H1 (cell line): Measurements from ENCODE around the gene WNK2. TPM values are rescaled to one million over a fixed set of nuclear protein-coding genes. Genes with fewer than 3 reads are reported as not detected.

Experiments used
- CTCF ChIA-PET: fragments of 300-600 bp; sonication (Branson Sonifier 250); formaldehyde crosslinking; loops from one replicate; lab custom pipeline; 2021; ENCODE audit not compliant: partially characterized antibody; lab: Charles Lee
- POLR2A ChIA-PET: fragments of 300-600 bp; sonication (Branson Sonifier 250); formaldehyde crosslinking; loops from one replicate; lab custom pipeline; 2021; ENCODE audit warnings: inconsistent platforms; ENCODE audit not compliant: partially characterized antibody; lab: Charles Lee
- DNase-seq, 2 experiments: peaks; one replicate each; pipeline versions ENCODE4 v3.0.0 to v3.0.0-alpha.2; 2010 to 2022; ENCODE audit warnings: low spot score in 2 of 2, low read depth in 1 of 2, mixed read lengths in 1 of 2
- FAIRE-seq: peaks from 2 replicates; lab custom pipeline; 2011; peaks lifted over from hg19 to GRCh38; lab: Jason Lieb, UNC
- H2AFZ ChIP-seq: 2 replicates; pipeline ENCODE4 v1.8.1; 2012; ENCODE audit warnings: low read length, inconsistent platforms
- H2AK5ac ChIP-seq: 2 replicates; pipeline ENCODE4 v1.6.1; 2013; ENCODE audit warnings: low read depth, low read length
- H2BK120ac ChIP-seq: replicated peaks from 2 replicates; pipeline ENCODE3; 2013; ENCODE audit warnings: low read depth, low read length, inconsistent platforms
- H2BK12ac ChIP-seq: 2 replicates; pipeline ENCODE4 v1.6.1; 2013; ENCODE audit warnings: low read depth, low read length
- H2BK15ac ChIP-seq: 2 replicates; pipeline ENCODE4 v1.6.1; 2013; ENCODE audit warnings: low read length
- H2BK20ac ChIP-seq: 2 replicates; pipeline ENCODE4 v1.6.1; 2013; ENCODE audit warnings: low read length
- H2BK5ac ChIP-seq: 2 replicates; pipeline ENCODE4 v1.6.1; 2013; ENCODE audit warnings: low read depth, low read length
- H3K14ac ChIP-seq: 2 replicates; pipeline ENCODE4 v1.6.1; 2013; ENCODE audit warnings: inconsistent platforms; ENCODE audit not compliant: insufficient read length
- H3K18ac ChIP-seq: 2 replicates; pipeline ENCODE4 v1.6.1; 2013; ENCODE audit warnings: low read length; ENCODE audit errors: extremely low read depth
- H3K23ac ChIP-seq: 2 replicates; pipeline ENCODE4 v1.6.1; 2013; ENCODE audit warnings: inconsistent platforms; ENCODE audit not compliant: insufficient read length
- H3K23me2 ChIP-seq: 2 replicates; pipeline ENCODE4 v1.6.1; 2013; ENCODE audit warnings: low read depth, low read length
- H3K27ac ChIP-seq: 2 replicates; pipeline ENCODE4 v1.6.1; 2011; ENCODE audit warnings: low read depth, low read length, inconsistent platforms
- H3K27me3 ChIP-seq, 4 experiments: replicated peaks in 1 of 4; 1 replicate in 1 of 4; 2 replicates in 3 of 4; pipeline versions ENCODE4 v1.6.1 to v1.8.1; 2011 to 2013; ENCODE audit warnings: low read length in 3 of 4, mild to moderate bottlenecking in 3 of 4, inconsistent platforms in 2 of 4, mixed read lengths in 2 of 4, moderate library complexity in 1 of 4; ENCODE audit not compliant: control insufficient read depth in 3 of 4, insufficient read depth in 3 of 4; ENCODE audit errors: extremely low read depth in 1 of 4
- H3K36me3 ChIP-seq, 4 experiments: 2 replicates each; pipeline versions ENCODE4 v1.6.1 to v1.8.1; 2011 to 2013; ENCODE audit warnings: mild to moderate bottlenecking in 4 of 4, low read length in 3 of 4, moderate library complexity in 2 of 4, control low read depth in 1 of 4, inconsistent platforms in 1 of 4; ENCODE audit not compliant: insufficient read depth in 4 of 4, control insufficient read depth in 2 of 4
- H3K4ac ChIP-seq: replicated peaks from 2 replicates; pipeline ENCODE3; 2013; ENCODE audit warnings: low read length, low read depth, mixed read lengths, inconsistent platforms; ENCODE audit not compliant: insufficient read length
- H3K4me1 ChIP-seq, 4 experiments: replicated peaks in 1 of 4; 1 replicate in 1 of 4; 2 replicates in 3 of 4; pipeline versions ENCODE4 v1.6.1 to v1.8.1; 2011 to 2013; ENCODE audit warnings: low read length in 3 of 4, inconsistent platforms in 2 of 4, mixed read lengths in 1 of 4; ENCODE audit not compliant: insufficient read depth in 4 of 4, control insufficient read depth in 3 of 4
- H3K4me2 ChIP-seq, 2 experiments: 2 replicates each; pipeline versions ENCODE4 v1.6.1 to v1.8.1; 2011 to 2013; ENCODE audit warnings: low read depth in 2 of 2, low read length in 2 of 2, control low read depth in 1 of 2, inconsistent platforms in 1 of 2, mild to moderate bottlenecking in 1 of 2; ENCODE audit not compliant: insufficient read depth in 1 of 2
- H3K4me3 ChIP-seq, 4 experiments: fragments of 200-600, 300-600 bp in 1 of 4; sonication (generic), shearing (Covaris generic), sonication (Bioruptor Twin) in 1 of 4; 2 replicates each; pipeline versions ENCODE4 v1.5.1 to v1.8.1; 2011 to 2016; ENCODE audit warnings: low read length in 4 of 4, low read depth in 3 of 4, control low read depth in 2 of 4, inconsistent platforms in 2 of 4, mild to moderate bottlenecking in 2 of 4, mixed read lengths in 1 of 4, moderate library complexity in 1 of 4; ENCODE audit not compliant: insufficient read depth in 2 of 4; ENCODE audit errors: extremely low read depth in 1 of 4
- H3K56ac ChIP-seq: replicated peaks from 2 replicates; pipeline ENCODE3; 2013; ENCODE audit warnings: low read depth, mild to moderate bottlenecking, mixed read lengths, low read length, inconsistent platforms; ENCODE audit not compliant: insufficient read length
- H3K79me1 ChIP-seq: 2 replicates; pipeline ENCODE4 v1.6.1; 2013; ENCODE audit warnings: low read depth, low read length, control low read depth
- H3K79me2 ChIP-seq, 2 experiments: 2 replicates each; pipeline versions ENCODE4 v1.6.1 to v1.8.1; 2012 to 2013; ENCODE audit warnings: low read length in 2 of 2, mild to moderate bottlenecking in 2 of 2, inconsistent platforms in 1 of 2; ENCODE audit not compliant: insufficient read depth in 2 of 2, control insufficient read depth in 1 of 2
- H3K9ac ChIP-seq, 4 experiments: replicated peaks in 1 of 4; 1 replicate in 1 of 4; 2 replicates in 3 of 4; pipeline versions ENCODE4 v1.6.1 to v1.8.1; 2011 to 2013; ENCODE audit warnings: low read depth in 3 of 4, low read length in 3 of 4, control low read depth in 2 of 4, mild to moderate bottlenecking in 2 of 4, moderate library complexity in 2 of 4, inconsistent platforms in 1 of 4; ENCODE audit errors: extremely low read depth in 1 of 4
- H3K9me3 ChIP-seq, 2 experiments: 2 replicates each; pipeline versions ENCODE4 v1.6.1 to v1.8.1; 2012 to 2013; ENCODE audit warnings: mild to moderate bottlenecking in 2 of 2, moderate library complexity in 2 of 2, control low read depth in 1 of 2, inconsistent platforms in 1 of 2, low read depth in 1 of 2, low read length in 1 of 2, mixed read lengths in 1 of 2; ENCODE audit not compliant: insufficient read depth in 2 of 2
- H4K20me1 ChIP-seq, 2 experiments: replicated peaks in 1 of 2; 2 replicates each; pipeline versions ENCODE3 to v1.8.1; 2011 to 2013; ENCODE audit warnings: inconsistent platforms in 2 of 2, low read length in 2 of 2, mild to moderate bottlenecking in 1 of 2; ENCODE audit not compliant: insufficient read depth in 2 of 2, control insufficient read depth in 1 of 2
- H4K5ac ChIP-seq: 2 replicates; pipeline ENCODE4 v1.6.1; 2013; ENCODE audit warnings: low read length, low read depth, mixed read lengths, inconsistent platforms; ENCODE audit not compliant: insufficient read length
- H4K8ac ChIP-seq: 2 replicates; pipeline ENCODE4 v1.8.0; 2013; ENCODE audit warnings: mild to moderate bottlenecking, moderate library complexity, low read length, inconsistent platforms; ENCODE audit not compliant: insufficient read depth; ENCODE audit errors: extremely low read depth
- H4K91ac ChIP-seq: replicated peaks from 2 replicates; pipeline ENCODE3; 2013; ENCODE audit warnings: low read length, mixed read lengths, inconsistent platforms; ENCODE audit not compliant: insufficient read length
- GTF2F1 ChIP-seq: IDR thresholded peaks from 2 replicates; pipeline ENCODE4 v1.6.1; 2012; ENCODE audit warnings: low read depth, low read length, improper control_type of control experiment, borderline replicate concordance
- HDAC2 ChIP-seq, 2 experiments: fragments of 300-600 bp in 1 of 2; sonication (generic) in 1 of 2; IDR thresholded peaks; 2 replicates each; pipeline ENCODE4 v1.6.1; 2011 to 2012; ENCODE audit warnings: low read depth in 2 of 2, low read length in 2 of 2, mild to moderate bottlenecking in 2 of 2, moderate library complexity in 2 of 2, borderline replicate concordance in 1 of 2, inconsistent platforms in 1 of 2
- SIN3A ChIP-seq, 2 experiments: IDR thresholded peaks in 1 of 2; conservative IDR thresholded peaks in 1 of 2; 2 replicates each; pipeline ENCODE4 v1.6.1; 2011 to 2012; ENCODE audit warnings: low read length in 2 of 2, improper control_type of control experiment in 1 of 2, low read depth in 1 of 2, mild to moderate bottlenecking in 1 of 2
- SUZ12 ChIP-seq: fragments of 200-600 bp; sonication (generic); IDR thresholded peaks from 2 replicates; pipeline ENCODE4 v1.6.1; 2012; ENCODE audit warnings: mild to moderate bottlenecking, inconsistent platforms, low read length, moderate library complexity, mixed read lengths
- WGBS, 2 experiments: shearing (Covaris generic) in 1 of 2; methylation state at CpG; one replicate each; pipeline versions ENCODE4 v1.1.6 to v1.1.7; 2013 to 2015; ENCODE audit warnings: low lambda C conversion rate in 2 of 2, mixed read lengths in 2 of 2, inconsistent platforms in 1 of 2, low coverage in 1 of 2, missing lambda C conversion rate in 1 of 2; ENCODE audit not compliant: insufficient replicate concordance in 2 of 2, insufficient coverage in 1 of 2, insufficient read length in 1 of 2; ENCODE audit errors: extremely low coverage in 1 of 2, missing lambda C conversion rate in 1 of 2; 5-methylcytosine and 5-hydroxymethylcytosine counted together
- polyA plus RNA-seq, 7 experiments: library from polyadenylated mRNA; depleted of rRNA in 3 of 7; stranded (reverse) in 5 of 7; unstranded in 2 of 7; fragments of >200 nt in 5 of 7; fragments of 200-250 nt in 2 of 7; gene quantifications; 1 replicate in 5 of 7; 2 replicates in 1 of 7; 4 replicates in 1 of 7; pipeline versions ENCODE4 v1.2.1 to v1.2.3, GENCODE V29; 2011 to 2013; ENCODE audit warnings: missing spikeins in 2 of 7, mixed read lengths in 2 of 7
- total RNA-seq: library from RNA; stranded (reverse); fragmentation: NEBNext Ultra II Directional; extraction: Animal tissue kit (Norgen Biotek cat#: 25700); gene quantifications from 2 replicates; pipeline ENCODE4 v1.2.1, GENCODE V29; 2021

Gene WNK2
- total and polyA plus RNA-seq, 2 of the 8 experiments (the other 6 are each of a cell fraction or from before 2014, with no cell fraction given): 12.0 to 87.2 TPM

GRCh38 chr9:93292664-93293328 is 108.9 kb downstream of the WNK2 start:
- FAIRE-seq: no peak

More at GRCh38 chr9:93292664-93293328, 108.9 kb downstream of the WNK2 start:
- Histone ChIP-seq H3K9ac (no peak overlapping the region), H3K27ac (no peak overlapping the region), H2AK5ac (no peak overlapping the region), H2BK120ac (no peak overlapping the region), H3K4me1 (0 out of 7 replicates have a peak, but pooled peaks cover 0 to 4% (median 0%) of the 10 kb centered on the region in 4 experiments), H4K5ac (no peak overlapping the region), H3K18ac (no peak overlapping the region), H2AFZ (no peak overlapping the region), H4K20me1 (peaks cover 0 to 4% of the 10 kb centered on the region in 2 experiments), H3K27me3 (no peaks in the 10 kb centered on the region), H2BK15ac (no peak overlapping the region), H3K14ac (no peak overlapping the region), H4K91ac (no peak overlapping the region), H3K4me3 (no peak overlapping the region), H2BK12ac (no peak overlapping the region), H3K4me2 (no peak overlapping the region), H4K8ac (no peak overlapping the region), H3K4ac (no peak overlapping the region), H3K56ac (no peak overlapping the region), H3K36me3 (peaks cover 0 to 5% (median 2%) of the 10 kb centered on the region in 4 experiments; a peak in 4 of 8 replicates), H2BK5ac (no peak overlapping the region), H3K79me2 (no peaks in the 10 kb centered on the region), H3K23ac (no peak overlapping the region), H2BK20ac (no peak overlapping the region), H3K9me3 (no peaks in the 10 kb centered on the region), H3K79me1 (no peaks in the 10 kb centered on the region), H3K23me2 (peaks cover 8% of the 10 kb centered on the region; the same call in 1 of the 2 replicates)
- no peak for DNase-seq
- CTCF ChIA-PET: no interaction called here
- POLR2A ChIA-PET: no interaction called here
- no peak for TF ChIP-seq HDAC2 (IDR thresholded peaks at IDR 0.05; ENCODE audit: borderline replicate concordance in 1 of 2, low read depth in 2 of 2, low read length in 2 of 2)
- no peak for TF ChIP-seq SIN3A (conservative IDR thresholded peaks at IDR 0.05 in 1 of 2, IDR thresholded peaks at IDR 0.05 in 1 of 2; ENCODE audit: low read depth in 1 of 2, low read length in 2 of 2)
- TF ChIP-seq GTF2F1: no peak
- TF ChIP-seq SUZ12: no peak
- WGBS, 2 experiments: 94% methylated on average over 37 of the region's 43 CpGs; no CpG with 5 or more reads in 1 of the 2 experiments
